Subcutaneous abdominal adipose tissue (tissue), 5 donors: ENCODE data around the gene JAK1.

ENCODE experiments used
- H3K27ac ChIP-seq: one replicate; pipeline ENCODE4 v1.7.0; 2013; ENCODE audit warnings: low read depth, mild to moderate bottlenecking, inconsistent platforms, low read length, moderate library complexity
- H3K27me3 ChIP-seq, 5 donors: one replicate each; pipeline ENCODE4 v1.7.0; 2013; ENCODE audit warnings: low read length in 5 of 5, inconsistent platforms in 1 of 5; ENCODE audit not compliant: control insufficient read depth in 5 of 5, insufficient read depth in 4 of 5
- H3K36me3 ChIP-seq, 5 donors: one replicate each; pipeline ENCODE4 v1.7.0; 2013; ENCODE audit warnings: low read length in 5 of 5; ENCODE audit not compliant: control insufficient read depth in 5 of 5, insufficient read depth in 5 of 5
- H3K4me1 ChIP-seq, 5 donors: one replicate each; pipeline ENCODE4 v1.7.0; 2013; ENCODE audit warnings: low read length in 5 of 5, mild to moderate bottlenecking in 3 of 5, moderate library complexity in 1 of 5; ENCODE audit not compliant: control insufficient read depth in 5 of 5, insufficient read depth in 5 of 5
- H3K4me3 ChIP-seq, 5 donors: one replicate each; pipeline ENCODE4 v1.7.0; 2013; ENCODE audit warnings: low read length in 5 of 5, low read depth in 1 of 5
- H3K9ac ChIP-seq, 5 donors: one replicate each; pipeline ENCODE4 v1.7.0; 2013; ENCODE audit warnings: low read length in 5 of 5, mild to moderate bottlenecking in 4 of 5, moderate library complexity in 3 of 5
- H3K9me3 ChIP-seq, 5 donors: one replicate each; pipeline ENCODE4 v1.7.0; 2013; ENCODE audit warnings: low read length in 5 of 5; ENCODE audit not compliant: control insufficient read depth in 5 of 5
- donor health status: healthy.
- donor health status: healthy.
- donor health status: healthy.
- donor health status: healthy.
- donor health status: healthy.

JAK1 gene

DNA sequence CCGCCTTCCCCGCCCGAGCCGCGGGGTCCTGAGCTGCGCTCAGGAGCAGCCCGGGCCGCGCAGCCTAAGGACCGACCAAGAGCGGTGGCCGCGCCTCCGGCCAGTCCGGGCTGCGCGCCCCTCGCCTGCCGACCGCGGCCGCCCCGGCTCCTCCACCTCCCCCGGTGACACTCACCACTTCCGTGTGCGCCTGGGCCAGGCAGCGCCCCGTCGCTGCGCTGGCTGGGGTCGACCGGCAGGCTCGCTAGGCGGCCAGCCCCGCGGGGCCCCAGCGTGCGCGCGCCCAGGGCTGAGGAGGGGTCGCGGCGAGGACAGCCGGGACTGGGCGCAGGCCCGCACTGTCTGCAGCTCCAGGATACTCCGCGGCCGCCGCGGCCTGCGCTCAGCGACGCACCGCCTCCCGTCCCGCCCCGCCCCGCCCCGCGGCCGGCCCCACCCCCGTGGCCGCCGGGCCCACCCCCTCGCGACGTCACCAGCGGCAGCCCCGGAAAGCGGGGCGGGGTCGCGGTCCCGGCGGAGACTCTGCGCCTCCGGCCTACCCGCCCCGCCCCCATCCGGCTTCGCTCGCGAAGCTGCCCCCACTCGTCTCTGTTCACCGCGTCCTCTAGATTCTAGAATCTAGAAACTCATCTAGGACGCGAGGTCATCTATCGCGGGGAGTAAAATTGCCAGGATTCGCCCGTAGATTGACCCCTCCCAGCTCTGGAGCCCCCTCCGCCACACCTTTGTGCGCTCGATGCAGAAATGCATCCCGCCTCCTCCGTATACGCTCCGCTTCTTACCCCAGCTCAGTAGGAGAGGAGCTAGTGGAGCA is at the start of gene JAK1:
TSS of gene JAK1 (minus strand) at position 392 of the 814 bp plus-strand sequence. CDS start 80,285 bp downstream, outside the sequence.
- Histone ChIP-seq H3K36me3 (no peaks in the 10 kb centered on the region), H3K9ac (peak within 1 kb of the TSS; percentile 12 to 94 (median 88)), H3K27ac (peak within 1 kb of the TSS; percentile 92), H3K4me3 (peak within 1 kb of the TSS; percentile 95 to 98 (median 96)), H3K27me3 (no peaks in the 10 kb centered on the region), H3K9me3 (no peaks in the 10 kb centered on the region), H3K4me1 (peaks cover 0 to 41% (median 38%) of the 10 kb centered on the region in 5 donors)

- Histone ChIP-seq H3K27me3 (no peaks in the 10 kb centered on the region), H3K9ac (no peak overlapping the region), H3K27ac (no peak overlapping the region), H3K36me3 (peaks cover 0 to 2% (median 0%) of the 10 kb centered on the region in 5 donors), H3K4me3 (no peak overlapping the region), H3K4me1 (peaks cover 0 to 5% (median 0%) of the 10 kb centered on the region in 5 donors), H3K9me3 (no peaks in the 10 kb centered on the region)
Measured at GRCh38 chr1:65014321-65014720, 48.0 kb upstream of the JAK1 start.

DNA sequence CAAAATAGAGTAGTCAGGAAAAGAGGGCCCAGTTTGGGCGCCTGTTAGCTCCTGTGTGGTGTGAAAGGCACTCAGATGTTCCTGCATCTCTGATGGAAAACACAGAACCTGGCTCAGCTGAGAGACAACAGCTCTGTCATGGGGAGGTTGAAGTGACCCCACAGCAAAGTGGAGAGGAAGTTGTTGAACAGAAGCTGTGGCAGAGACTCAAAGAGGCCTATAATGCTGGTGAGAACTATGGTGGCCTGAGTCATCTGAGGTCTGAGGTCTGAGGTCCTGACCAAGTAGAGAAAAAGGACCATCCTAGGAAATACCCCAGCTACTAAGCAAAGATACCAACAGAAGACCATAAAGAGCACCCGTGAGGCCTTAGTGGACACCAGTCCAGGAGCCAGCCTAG is 45.6 kb upstream of the JAK1 start:
- H3K27ac ChIP-seq: no peak overlapping the region
- H3K36me3 ChIP-seq: peaks cover 0 to 2% (median 0%) of the 10 kb centered on the region in 5 donors
- no peak overlapping the region for H3K9ac ChIP-seq

GRCh38 chr1:65009724-65010420 is 43.5 kb upstream of the JAK1 start:
- Histone ChIP-seq H3K4me1 (peaks cover 0 to 5% (median 0%) of the 10 kb centered on the region in 5 donors), H3K36me3 (peaks cover 0 to 2% (median 0%) of the 10 kb centered on the region in 5 donors), H3K27me3 (no peaks in the 10 kb centered on the region), H3K9me3 (no peaks in the 10 kb centered on the region), H3K9ac (no peak overlapping the region), H3K27ac (no peak overlapping the region), H3K4me3 (no peak overlapping the region)

More for the DNA sequence above, 45.6 kb upstream of the JAK1 start:
- H3K9me3 ChIP-seq: no peaks in the 10 kb centered on the region
- H3K27me3 ChIP-seq: no peaks in the 10 kb centered on the region
- peaks cover 0 to 5% (median 0%) of the 10 kb centered on the region in 5 donors for H3K4me1 ChIP-seq
- H3K4me3 ChIP-seq: no peak overlapping the region

DNA sequence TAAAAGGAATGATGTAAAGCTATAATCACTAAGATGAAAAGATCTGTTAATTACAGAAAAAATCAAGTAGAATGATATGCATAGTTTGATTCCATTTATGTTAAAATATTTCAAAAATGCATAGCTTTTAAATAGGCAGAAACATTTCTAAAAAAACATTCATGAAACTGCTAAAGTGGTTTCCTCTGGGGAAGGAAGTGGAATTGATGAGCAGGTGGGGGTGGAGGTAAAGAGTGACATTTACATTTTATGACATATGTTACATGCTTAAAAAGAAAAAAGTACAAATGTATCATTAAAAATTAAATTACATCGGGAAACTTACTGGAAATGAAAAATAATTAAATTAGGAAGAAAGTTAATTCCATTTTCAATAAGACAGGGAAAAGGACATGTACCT is 42.8 kb upstream of the JAK1 start:
- Histone ChIP-seq H3K9ac (no peak overlapping the region), H3K36me3 (peaks cover 0 to 2% (median 0%) of the 10 kb centered on the region in 5 donors), H3K4me3 (no peak overlapping the region), H3K27me3 (no peaks in the 10 kb centered on the region), H3K4me1 (peaks cover 0 to 5% (median 0%) of the 10 kb centered on the region in 5 donors), H3K9me3 (no peaks in the 10 kb centered on the region), H3K27ac (no peak overlapping the region)

- Histone ChIP-seq H3K4me3 (no peak overlapping the region), H3K27me3 (no peaks in the 10 kb centered on the region), H3K36me3 (peaks cover 0 to 1% (median 0%) of the 10 kb centered on the region in 5 donors), H3K9me3 (no peaks in the 10 kb centered on the region), H3K9ac (no peak overlapping the region), H3K4me1 (peaks cover 3 to 21% (median 8%) of the 10 kb centered on the region in 5 donors), H3K27ac (no peak overlapping the region)
Measured at GRCh38 chr1:65006806-65007205, 40.5 kb upstream of the JAK1 start.

- no peaks in the 10 kb centered on the region for H3K27me3 ChIP-seq
- peaks cover 0 to 5% (median 0%) of the 10 kb centered on the region in 5 donors for H3K9me3 ChIP-seq
- no peaks in the 10 kb centered on the region for H3K36me3 ChIP-seq
- H3K4me3 ChIP-seq: peak overlapping the region; percentile 58 to 66 (median 65)
- peak overlapping the region; percentile 99 for H3K27ac ChIP-seq
- peaks cover 3 to 27% (median 18%) of the 10 kb centered on the region in 5 donors for H3K4me1 ChIP-seq
- peak overlapping the region; percentile 80 to 94 (median 89) for H3K9ac ChIP-seq
Measured at GRCh38 chr1:65003316-65003664, 36.9 kb upstream of the JAK1 start.

DNA sequence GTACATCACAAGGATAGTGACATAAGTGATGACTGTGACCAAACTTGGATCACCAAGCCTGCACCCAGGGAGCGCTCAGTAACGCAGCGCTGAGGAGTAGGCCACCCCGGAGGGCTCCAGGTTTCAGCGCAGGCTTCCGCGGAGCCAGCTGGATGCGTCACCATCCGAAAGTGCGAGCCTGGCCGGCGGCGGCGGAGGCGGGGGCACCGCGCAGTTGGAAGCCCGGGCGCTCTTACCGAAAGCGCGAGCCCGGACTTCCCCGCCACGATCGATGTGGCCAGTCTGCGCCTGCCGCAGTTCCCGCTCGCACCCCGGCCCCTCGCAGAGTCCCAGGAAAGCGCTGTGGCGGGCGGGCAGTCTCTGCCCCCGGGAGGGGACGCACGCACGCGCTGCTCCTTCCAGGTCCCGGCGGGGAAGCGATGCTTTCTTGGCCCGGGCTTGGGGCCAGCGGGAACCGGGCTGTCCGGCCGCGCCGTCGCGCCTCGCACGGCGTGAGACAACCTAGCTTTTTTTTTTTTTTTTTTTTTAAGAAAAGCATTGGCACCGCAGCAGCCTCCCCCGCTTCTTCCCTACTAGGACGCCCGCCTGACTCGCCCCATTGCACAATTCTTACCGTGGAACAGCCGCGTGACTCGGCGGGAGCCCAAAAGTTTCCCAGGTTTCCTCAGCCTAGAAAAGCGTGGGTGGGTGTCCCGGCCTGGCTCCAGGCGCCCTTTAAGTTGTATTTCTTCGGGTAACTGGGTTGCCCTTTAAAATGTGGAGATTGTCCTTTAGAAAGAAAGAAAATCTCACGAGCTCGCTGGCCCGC is 36.4 kb upstream of the JAK1 start:
- Histone ChIP-seq H3K9ac (peak overlapping the region; percentile 80 to 94 (median 89)), H3K27me3 (no peaks in the 10 kb centered on the region), H3K4me3 (peak overlapping the region; percentile 58 to 85 (median 65)), H3K4me1 (peaks cover 3 to 27% (median 18%) of the 10 kb centered on the region in 5 donors), H3K36me3 (no peaks in the 10 kb centered on the region), H3K9me3 (peaks cover 0 to 5% (median 0%) of the 10 kb centered on the region in 5 donors), H3K27ac (peak overlapping the region; percentile 99)

GRCh38 chr1:65002156-65002507 is 35.8 kb upstream of the JAK1 start:
- H3K4me1 ChIP-seq: peaks cover 3 to 27% (median 18%) of the 10 kb centered on the region in 5 donors
- peak overlapping the region; percentile 75 to 94 (median 89) for H3K9ac ChIP-seq
- peak overlapping the region; percentile 58 to 85 (median 65) for H3K4me3 ChIP-seq
- H3K9me3 ChIP-seq: peaks cover 0 to 5% (median 0%) of the 10 kb centered on the region in 5 donors
- H3K36me3 ChIP-seq: no peaks in the 10 kb centered on the region
- no peaks in the 10 kb centered on the region for H3K27me3 ChIP-seq
- H3K27ac ChIP-seq: peak overlapping the region; percentile 99
